ENCODE data around the gene ALDH1A3. TPM values are rescaled to one million over a fixed set of nuclear protein-coding genes. Genes with fewer than 3 reads are reported as not detected.

ALDH1A3 gene
- polyA plus RNA-seq, 2 donors: 9.3 to 32.8 TPM

- Histone ChIP-seq H3K4me3 (ENCODE audit: low read depth in 1 of 2, low read length in 2 of 2) (peak overlapping the region; percentile 53 to 59), H3K27ac (ENCODE audit: low read depth in 2 of 2, low read length in 1 of 2) (no peak overlapping the region), H3K27me3 (ENCODE audit: control insufficient read depth in 1 of 2, insufficient read depth in 2 of 2, low read length in 2 of 2) (no peaks in the 10 kb centered on the region), H3K4me1 (ENCODE audit: control insufficient read depth in 2 of 2, insufficient read depth in 2 of 2, low read length in 1 of 2) (peaks cover 5 to 8% of the 10 kb centered on the region in 2 donors), H3K36me3 (ENCODE audit: control insufficient read depth in 2 of 2, insufficient read depth in 2 of 2, low read length in 1 of 2) (no peaks in the 10 kb centered on the region), H3K9me3 (ENCODE audit: control insufficient read depth in 2 of 2, insufficient read depth in 1 of 2, low read depth in 1 of 2, low read length in 1 of 2) (no peaks in the 10 kb centered on the region)
- WGBS, 2 donors: 1 to 3% methylated on average over 54 to 62 of the region's 62 CpGs
These were observed 569 bp upstream of the ALDH1A3 start for GRCh38 chr15:100879061-100879463.

GRCh38 chr15:100880139-100880896 is 687 bp downstream of the ALDH1A3 start:
- Histone ChIP-seq H3K36me3 (ENCODE audit: control insufficient read depth in 2 of 2, insufficient read depth in 2 of 2, low read length in 1 of 2) (no peaks in the 10 kb centered on the region), H3K27ac (ENCODE audit: low read depth in 2 of 2, low read length in 1 of 2) (no peak overlapping the region), H3K9me3 (ENCODE audit: control insufficient read depth in 2 of 2, insufficient read depth in 1 of 2, low read depth in 1 of 2, low read length in 1 of 2) (no peaks in the 10 kb centered on the region), H3K27me3 (ENCODE audit: control insufficient read depth in 1 of 2, insufficient read depth in 2 of 2, low read length in 2 of 2) (no peaks in the 10 kb centered on the region), H3K4me3 (ENCODE audit: low read depth in 1 of 2, low read length in 2 of 2) (peak overlapping the region; percentile 53 to 59), H3K4me1 (ENCODE audit: control insufficient read depth in 2 of 2, insufficient read depth in 2 of 2, low read length in 1 of 2) (peaks cover 5 to 8% of the 10 kb centered on the region in 2 donors)
- WGBS, 2 donors: 9 to 14% methylated on average over 80 of the region's 80 CpGs

- WGBS, 2 donors: 68 to 75% methylated on average over 10 of the region's 10 CpGs
These were observed 1.2 kb downstream of the ALDH1A3 start for GRCh38 chr15:100880897-100881242.

GRCh38 chr15:100881573-100882336 is 2.1 kb downstream of the ALDH1A3 start:
- Histone ChIP-seq H3K27me3 (ENCODE audit: control insufficient read depth in 1 of 2, insufficient read depth in 2 of 2, low read length in 2 of 2) (no peaks in the 10 kb centered on the region), H3K4me1 (ENCODE audit: control insufficient read depth in 2 of 2, insufficient read depth in 2 of 2, low read length in 1 of 2) (peaks cover 5 to 8% of the 10 kb centered on the region in 2 donors), H3K27ac (ENCODE audit: low read depth in 2 of 2, low read length in 1 of 2) (no peak overlapping the region), H3K36me3 (ENCODE audit: control insufficient read depth in 2 of 2, insufficient read depth in 2 of 2, low read length in 1 of 2) (no peaks in the 10 kb centered on the region), H3K4me3 (ENCODE audit: low read depth in 1 of 2, low read length in 2 of 2) (peak overlapping the region in 1 of 2 donors; percentile 16), H3K9me3 (ENCODE audit: control insufficient read depth in 2 of 2, insufficient read depth in 1 of 2, low read depth in 1 of 2, low read length in 1 of 2) (no peaks in the 10 kb centered on the region)
- WGBS, 2 donors: 91 to 92% methylated on average over 14 of the region's 14 CpGs

More at GRCh38 chr15:100880897-100881242, 1.2 kb downstream of the ALDH1A3 start:
- Histone ChIP-seq H3K4me3 (ENCODE audit: low read depth in 1 of 2, low read length in 2 of 2) (peak overlapping the region; percentile 53 to 59), H3K27ac (ENCODE audit: low read depth in 2 of 2, low read length in 1 of 2) (no peak overlapping the region), H3K9me3 (ENCODE audit: control insufficient read depth in 2 of 2, insufficient read depth in 1 of 2, low read depth in 1 of 2, low read length in 1 of 2) (no peaks in the 10 kb centered on the region), H3K27me3 (ENCODE audit: control insufficient read depth in 1 of 2, insufficient read depth in 2 of 2, low read length in 2 of 2) (no peaks in the 10 kb centered on the region), H3K36me3 (ENCODE audit: control insufficient read depth in 2 of 2, insufficient read depth in 2 of 2, low read length in 1 of 2) (no peaks in the 10 kb centered on the region), H3K4me1 (ENCODE audit: control insufficient read depth in 2 of 2, insufficient read depth in 2 of 2, low read length in 1 of 2) (peaks cover 5 to 8% of the 10 kb centered on the region in 2 donors)

GRCh38 chr15:100885116-100885515 is 5.5 kb downstream of the ALDH1A3 start:
- H3K27me3 ChIP-seq (ENCODE audit: control insufficient read depth in 1 of 2, insufficient read depth in 2 of 2, low read length in 2 of 2): no peaks in the 10 kb centered on the region
- 63 to 74% methylated on average over 8 of the region's 8 CpGs for WGBS, 2 donors
- no peaks in the 10 kb centered on the region for H3K36me3 ChIP-seq (ENCODE audit: control insufficient read depth in 2 of 2, insufficient read depth in 2 of 2, low read length in 1 of 2)
- H3K27ac ChIP-seq (ENCODE audit: low read depth in 2 of 2, low read length in 1 of 2): no peak overlapping the region
- H3K9me3 ChIP-seq (ENCODE audit: control insufficient read depth in 2 of 2, insufficient read depth in 1 of 2, low read depth in 1 of 2, low read length in 1 of 2): no peaks in the 10 kb centered on the region
- H3K4me1 ChIP-seq (ENCODE audit: control insufficient read depth in 2 of 2, insufficient read depth in 2 of 2, low read length in 1 of 2): peaks cover 0 to under 1% of the 10 kb centered on the region in 2 donors
- H3K4me3 ChIP-seq (ENCODE audit: low read depth in 1 of 2, low read length in 2 of 2): no peak overlapping the region

- H3K4me3 ChIP-seq (ENCODE audit: low read depth in 1 of 2, low read length in 2 of 2): no peak overlapping the region
- no peaks in the 10 kb centered on the region for H3K36me3 ChIP-seq (ENCODE audit: control insufficient read depth in 2 of 2, insufficient read depth in 2 of 2, low read length in 1 of 2)
- H3K9me3 ChIP-seq (ENCODE audit: control insufficient read depth in 2 of 2, insufficient read depth in 1 of 2, low read depth in 1 of 2, low read length in 1 of 2): no peaks in the 10 kb centered on the region
- H3K27ac ChIP-seq (ENCODE audit: low read depth in 2 of 2, low read length in 1 of 2): no peak overlapping the region
- no peaks in the 10 kb centered on the region for H3K4me1 ChIP-seq (ENCODE audit: control insufficient read depth in 2 of 2, insufficient read depth in 2 of 2, low read length in 1 of 2)
- H3K27me3 ChIP-seq (ENCODE audit: control insufficient read depth in 1 of 2, insufficient read depth in 2 of 2, low read length in 2 of 2): no peaks in the 10 kb centered on the region
- WGBS, 2 donors: 83 to 90% methylated on average over 7 of the region's 7 CpGs
These were observed 6.2 kb downstream of the ALDH1A3 start for GRCh38 chr15:100885811-100886210.

GRCh38 chr15:100887211-100887913 is 7.7 kb downstream of the ALDH1A3 start:
- peaks cover 0 to 3% of the 10 kb centered on the region in 2 donors for H3K4me1 ChIP-seq (ENCODE audit: control insufficient read depth in 2 of 2, insufficient read depth in 2 of 2, low read length in 1 of 2)
- H3K4me3 ChIP-seq (ENCODE audit: low read depth in 1 of 2, low read length in 2 of 2): no peak overlapping the region
- WGBS, 2 donors: 84 to 85% methylated on average over 22 of the region's 22 CpGs
- H3K36me3 ChIP-seq (ENCODE audit: control insufficient read depth in 2 of 2, insufficient read depth in 2 of 2, low read length in 1 of 2): peaks cover 0 to 3% of the 10 kb centered on the region in 2 donors
- no peaks in the 10 kb centered on the region for H3K27me3 ChIP-seq (ENCODE audit: control insufficient read depth in 1 of 2, insufficient read depth in 2 of 2, low read length in 2 of 2)
- H3K27ac ChIP-seq (ENCODE audit: low read depth in 2 of 2, low read length in 1 of 2): no peak overlapping the region
- no peaks in the 10 kb centered on the region for H3K9me3 ChIP-seq (ENCODE audit: control insufficient read depth in 2 of 2, insufficient read depth in 1 of 2, low read depth in 1 of 2, low read length in 1 of 2)

- Histone ChIP-seq H3K36me3 (ENCODE audit: control insufficient read depth in 2 of 2, insufficient read depth in 2 of 2, low read length in 1 of 2) (peaks cover 0 to 3% of the 10 kb centered on the region in 2 donors), H3K4me3 (ENCODE audit: low read depth in 1 of 2, low read length in 2 of 2) (no peak overlapping the region), H3K27ac (ENCODE audit: low read depth in 2 of 2, low read length in 1 of 2) (peak overlapping the region; percentile 55 to 69), H3K27me3 (ENCODE audit: control insufficient read depth in 1 of 2, insufficient read depth in 2 of 2, low read length in 2 of 2) (no peaks in the 10 kb centered on the region), H3K9me3 (ENCODE audit: control insufficient read depth in 2 of 2, insufficient read depth in 1 of 2, low read depth in 1 of 2, low read length in 1 of 2) (no peaks in the 10 kb centered on the region), H3K4me1 (ENCODE audit: control insufficient read depth in 2 of 2, insufficient read depth in 2 of 2, low read length in 1 of 2) (peaks cover 0 to 3% of the 10 kb centered on the region in 2 donors)
- 31 to 34% methylated on average over 20 of the region's 20 CpGs for WGBS, 2 donors
These were observed 9.9 kb downstream of the ALDH1A3 start for GRCh38 chr15:100889385-100890050.
